Measurements from ENCODE around the gene ZNF786.

Gene ZNF786, protein sequence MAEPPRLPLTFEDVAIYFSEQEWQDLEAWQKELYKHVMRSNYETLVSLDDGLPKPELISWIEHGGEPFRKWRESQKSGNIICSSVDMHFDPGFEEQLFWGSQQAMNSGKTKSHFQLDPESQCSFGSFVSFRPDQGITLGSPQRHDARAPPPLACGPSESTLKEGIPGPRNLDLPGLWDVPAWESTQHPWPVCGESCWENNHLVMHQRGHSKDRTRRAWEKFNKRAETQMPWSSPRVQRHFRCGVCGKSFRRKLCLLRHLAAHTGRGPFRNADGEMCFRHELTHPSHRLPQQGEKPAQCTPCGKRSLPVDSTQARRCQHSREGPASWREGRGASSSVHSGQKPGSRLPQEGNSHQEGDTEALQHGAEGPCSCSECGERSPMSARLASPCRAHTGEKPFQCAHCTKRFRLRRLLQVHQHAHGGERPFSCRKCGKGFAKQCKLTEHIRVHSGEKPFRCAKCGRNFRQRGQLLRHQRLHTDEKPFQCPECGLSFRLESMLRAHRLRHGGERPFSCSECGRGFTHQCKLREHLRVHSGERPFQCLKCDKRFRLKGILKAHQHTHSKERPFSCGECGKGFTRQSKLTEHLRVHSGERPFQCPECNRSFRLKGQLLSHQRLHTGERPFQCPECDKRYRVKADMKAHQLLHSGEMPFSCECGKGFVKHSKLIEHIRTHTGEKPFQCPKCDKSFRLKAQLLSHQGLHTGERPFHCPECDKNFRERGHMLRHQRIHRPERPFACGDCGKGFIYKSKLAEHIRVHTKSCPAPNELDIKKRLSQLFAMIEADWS

DNA sequence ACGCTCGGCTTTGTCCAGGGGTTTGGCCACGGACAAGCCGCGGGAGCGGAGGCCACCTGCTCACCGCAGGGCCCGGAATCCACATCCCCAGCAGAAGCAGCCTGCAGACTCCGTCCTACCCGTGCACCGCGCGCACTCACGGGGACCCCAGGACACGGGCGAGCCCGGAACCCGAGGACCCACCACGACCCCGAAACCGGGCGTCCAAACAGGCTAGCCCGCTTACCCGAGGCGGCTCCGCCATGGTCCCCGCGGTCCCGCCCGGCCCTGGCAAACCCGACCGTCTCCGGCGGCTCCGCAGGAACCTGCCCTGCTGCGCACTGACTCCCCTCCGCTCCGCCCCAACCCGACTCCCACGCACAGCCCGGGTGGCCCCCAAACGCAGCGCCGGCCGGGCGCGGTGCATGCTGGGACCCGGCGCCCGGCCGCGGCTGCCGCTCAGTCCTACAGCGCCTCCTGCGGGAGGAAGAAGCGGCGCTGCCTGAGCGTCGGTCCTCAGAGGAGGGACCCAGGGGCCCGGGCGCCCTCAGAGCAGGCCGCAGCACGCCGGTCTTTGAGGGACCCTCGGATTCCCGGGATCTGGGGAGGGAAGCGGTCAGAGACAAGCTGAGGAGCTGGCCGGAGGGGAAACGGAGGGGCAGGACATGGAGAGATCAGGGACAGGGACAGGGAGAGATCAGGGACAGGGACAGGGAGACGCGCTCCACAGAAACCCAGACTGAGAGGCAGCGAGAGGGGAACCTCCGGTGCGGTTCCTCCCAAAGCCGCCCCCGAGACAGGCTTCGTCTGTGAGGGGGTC, at the start of gene ZNF786:
ZNF786 (minus strand) TSS at position 322 of the 799 bp plus-strand sequence; CDS start at position 244, 78 bp downstream.
- H3K36me3 Mint-ChIP-seq (ENCODE audit: low read depth), result peaks cover 28% of the 10 kb centered on the region
- H3K4me3 Mint-ChIP-seq, result peak within 1 kb of the TSS; percentile 97

DNA sequence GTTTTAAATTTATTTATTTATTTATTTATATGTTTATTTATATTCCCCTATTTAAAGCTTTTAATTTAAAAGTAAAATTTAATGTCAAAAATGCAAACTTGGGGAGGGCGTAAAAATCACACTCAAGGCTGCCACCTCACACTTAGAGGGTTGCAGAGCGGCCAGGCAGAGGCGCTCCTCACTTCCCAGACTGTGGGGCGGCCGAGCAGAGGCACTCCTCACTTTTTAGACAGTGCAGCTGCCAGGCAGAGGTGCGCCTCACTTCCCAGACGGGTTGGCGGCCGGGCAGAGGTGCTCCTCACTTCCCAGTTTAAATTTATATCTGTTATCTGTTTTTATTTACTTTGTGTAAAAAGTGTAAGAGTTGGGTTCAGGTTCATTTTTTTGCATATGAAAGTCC, 45.6 kb upstream of the ZNF786 start:
- Mint-ChIP-seq H3K9me3 (peaks cover 2% of the 10 kb centered on the region), H3K4me1 (ENCODE audit: low read depth) (no peaks in the 10 kb centered on the region), H3K36me3 (ENCODE audit: low read depth) (peaks cover 42% of the 10 kb centered on the region), H3K27me3 (no peaks in the 10 kb centered on the region), H3K27ac (no peak overlapping the region), H3K4me3 (no peak overlapping the region)
- DNase-seq, result no peak

More for the DNA sequence above, at the start of gene ZNF786:
- Mint-ChIP-seq H3K9me3 (no peaks in the 10 kb centered on the region), H3K27me3 (no peaks in the 10 kb centered on the region), H3K27ac (peak within 1 kb of the TSS; percentile 100), H3K4me1 (ENCODE audit: low read depth) (peaks cover 26% of the 10 kb centered on the region)
- peak; percentile 97 for DNase-seq

DNA sequence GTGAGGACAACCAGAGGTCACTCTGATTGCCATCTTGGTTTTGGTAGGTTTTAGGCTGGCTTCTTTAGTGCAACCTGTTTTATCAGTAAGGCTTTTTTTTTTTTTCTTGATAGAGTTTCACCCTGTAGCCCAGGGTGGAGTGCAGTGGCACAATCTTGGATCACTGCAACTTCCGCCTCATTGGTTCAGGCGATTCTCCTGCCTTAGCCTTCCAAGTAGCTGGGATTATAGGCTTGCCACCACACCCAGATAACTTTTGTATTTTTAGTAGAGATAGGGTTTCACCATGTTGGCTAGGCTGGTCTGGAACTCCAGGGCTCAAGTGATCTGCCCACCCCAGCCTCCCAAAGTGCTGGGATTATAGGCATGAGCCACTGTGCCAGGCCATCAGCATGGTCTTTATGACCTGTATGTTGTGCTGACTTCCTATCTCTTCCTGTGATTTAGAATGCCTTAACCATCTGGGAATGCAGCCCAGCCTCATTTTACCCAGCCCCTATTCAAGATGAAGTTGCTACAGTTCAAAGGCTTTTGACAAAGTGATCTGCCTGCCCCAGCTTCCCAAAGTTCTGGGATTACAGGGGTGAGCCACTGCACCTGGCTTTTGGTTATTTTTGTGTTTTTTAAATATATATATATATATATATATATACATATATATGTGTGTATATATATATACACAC, 42.7 kb upstream of the ZNF786 start:
- no peak for DNase-seq
- Mint-ChIP-seq H3K9me3 (peaks cover 9% of the 10 kb centered on the region), H3K27ac (no peak overlapping the region), H3K36me3 (ENCODE audit: low read depth) (peaks cover 64% of the 10 kb centered on the region), H3K4me1 (ENCODE audit: low read depth) (peaks cover 3% of the 10 kb centered on the region), H3K4me3 (no peak overlapping the region), H3K27me3 (no peaks in the 10 kb centered on the region)

DNA sequence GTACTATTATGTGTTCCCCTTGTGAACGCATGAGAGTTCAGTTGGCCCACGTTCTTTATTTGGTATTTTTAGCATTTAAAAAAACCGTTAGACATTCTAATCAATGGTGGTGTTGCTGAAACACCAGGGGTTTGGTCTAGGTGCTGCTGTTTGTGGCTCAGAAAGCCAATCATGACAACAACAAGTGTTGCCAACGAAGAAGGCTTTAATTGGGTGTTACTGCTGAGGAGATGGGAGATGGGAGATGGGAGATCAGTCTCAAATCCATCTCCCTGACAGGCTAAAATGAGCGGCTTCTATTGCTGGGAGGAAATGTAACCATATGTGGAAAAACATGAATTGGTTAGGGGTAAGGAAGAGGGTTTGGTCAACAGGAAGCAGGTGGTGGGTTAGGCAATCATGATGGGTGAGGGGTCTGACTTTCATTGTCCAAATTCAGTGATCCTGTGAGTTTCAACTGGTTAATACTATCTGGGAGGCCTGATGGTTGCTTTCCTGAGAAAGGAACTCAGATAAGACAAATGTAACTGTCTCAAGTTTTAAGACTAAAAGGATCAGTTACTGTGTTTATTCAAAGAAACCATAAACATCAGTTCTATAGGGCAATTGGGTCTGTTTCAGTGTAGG, 40.2 kb upstream of the ZNF786 start:
- H3K9me3 Mint-ChIP-seq, result peaks cover 9% of the 10 kb centered on the region
- H3K4me3 Mint-ChIP-seq, result no peak overlapping the region
- peaks cover 13% of the 10 kb centered on the region for H3K4me1 Mint-ChIP-seq (ENCODE audit: low read depth)
- no peak for DNase-seq
- H3K27me3 Mint-ChIP-seq, result no peaks in the 10 kb centered on the region
- H3K36me3 Mint-ChIP-seq (ENCODE audit: low read depth), result peaks cover 77% of the 10 kb centered on the region
- H3K27ac Mint-ChIP-seq, result no peak overlapping the region

DNA sequence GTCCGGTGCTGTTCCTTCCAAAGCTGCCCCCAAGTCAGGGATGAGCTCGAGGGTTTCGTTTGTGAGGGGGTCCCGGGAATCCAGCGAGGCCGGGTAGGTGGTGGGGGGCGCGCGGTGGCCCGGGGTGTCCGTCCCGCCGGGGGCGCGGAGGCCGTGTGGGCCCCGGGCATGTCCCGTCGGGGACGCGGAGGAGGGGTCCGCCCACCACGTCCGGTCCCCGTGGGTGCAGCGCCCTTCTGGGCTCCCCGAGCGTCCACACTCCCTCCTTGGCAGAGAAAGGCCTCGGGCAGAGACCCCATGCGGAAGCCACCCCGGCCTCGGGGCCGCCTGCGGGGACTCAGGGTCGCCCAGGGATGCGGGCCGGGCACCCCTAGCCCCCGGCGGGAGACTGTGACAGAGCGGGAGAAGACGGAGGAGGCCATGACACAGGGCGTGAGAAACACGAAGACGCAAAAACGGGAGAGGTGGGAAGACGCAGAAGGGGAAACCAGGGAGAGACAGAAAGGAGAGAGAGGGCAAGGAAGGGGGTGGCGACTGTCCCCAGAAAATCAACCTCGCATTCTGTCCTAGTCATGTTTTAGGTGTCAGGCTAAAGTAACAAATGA, 36.2 kb upstream of the ZNF786 start:
- Mint-ChIP-seq H3K4me1 (ENCODE audit: low read depth) (peaks cover 24% of the 10 kb centered on the region), H3K36me3 (ENCODE audit: low read depth) (peaks cover 62% of the 10 kb centered on the region), H3K4me3 (peak overlapping the region; percentile 93), H3K9me3 (peaks cover 9% of the 10 kb centered on the region), H3K27ac (peak overlapping the region; percentile 100), H3K27me3 (no peaks in the 10 kb centered on the region)
- DNase-seq, result peak; percentile 87

DNA sequence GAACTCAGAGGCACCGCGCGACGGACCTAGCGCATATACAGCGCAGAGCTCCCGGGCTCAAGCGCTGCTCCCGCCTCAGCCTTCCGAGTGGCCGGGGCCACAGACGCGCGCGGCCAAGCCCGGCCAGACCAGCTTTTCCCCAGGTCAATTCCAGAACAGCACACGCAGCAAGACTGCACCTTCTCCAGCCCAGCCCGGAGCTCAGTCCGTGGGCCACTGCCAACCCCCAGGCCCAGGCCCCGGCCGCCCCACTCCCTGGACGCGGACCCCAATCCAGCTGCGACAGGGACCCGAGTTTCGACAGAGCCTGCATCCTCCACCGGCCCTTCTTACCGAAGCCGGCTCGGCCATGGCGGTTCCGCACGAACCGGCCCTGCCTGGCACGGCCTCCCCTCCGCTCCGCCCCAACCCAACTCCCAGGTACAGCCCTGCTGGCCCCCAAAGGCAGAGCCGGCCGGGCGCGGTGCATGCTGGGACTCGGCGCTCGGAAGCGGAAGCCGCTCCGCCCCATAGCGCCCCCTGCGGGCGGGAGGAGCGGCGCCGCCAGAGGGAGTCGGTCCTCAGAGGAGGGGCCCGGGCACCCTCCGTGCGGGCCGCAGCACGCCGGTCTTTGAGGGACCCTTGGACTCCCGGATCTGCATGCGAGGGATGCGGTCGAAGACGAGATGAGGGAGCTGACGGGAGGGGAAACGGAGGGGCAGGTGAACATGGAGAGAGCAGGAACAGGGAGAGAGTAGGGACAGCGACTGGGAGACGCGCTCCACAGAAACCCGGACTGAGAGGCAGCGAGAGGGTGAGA, 35.5 kb upstream of the ZNF786 start, which contains the start of gene ZNF425:
ZNF425 (minus strand) TSS at position 462 of the 799 bp plus-strand sequence; CDS start at position 351, 111 bp downstream.
- Mint-ChIP-seq H3K27me3 (no peaks in the 10 kb centered on the region), H3K4me3 (peak within 1 kb of the TSS; percentile 93), H3K27ac (peak within 1 kb of the TSS; percentile 100), H3K9me3 (peaks cover 7% of the 10 kb centered on the region), H3K4me1 (ENCODE audit: low read depth) (peaks cover 24% of the 10 kb centered on the region), H3K36me3 (ENCODE audit: low read depth) (peaks cover 55% of the 10 kb centered on the region)
- DNase-seq, result peak; percentile 98

DNA sequence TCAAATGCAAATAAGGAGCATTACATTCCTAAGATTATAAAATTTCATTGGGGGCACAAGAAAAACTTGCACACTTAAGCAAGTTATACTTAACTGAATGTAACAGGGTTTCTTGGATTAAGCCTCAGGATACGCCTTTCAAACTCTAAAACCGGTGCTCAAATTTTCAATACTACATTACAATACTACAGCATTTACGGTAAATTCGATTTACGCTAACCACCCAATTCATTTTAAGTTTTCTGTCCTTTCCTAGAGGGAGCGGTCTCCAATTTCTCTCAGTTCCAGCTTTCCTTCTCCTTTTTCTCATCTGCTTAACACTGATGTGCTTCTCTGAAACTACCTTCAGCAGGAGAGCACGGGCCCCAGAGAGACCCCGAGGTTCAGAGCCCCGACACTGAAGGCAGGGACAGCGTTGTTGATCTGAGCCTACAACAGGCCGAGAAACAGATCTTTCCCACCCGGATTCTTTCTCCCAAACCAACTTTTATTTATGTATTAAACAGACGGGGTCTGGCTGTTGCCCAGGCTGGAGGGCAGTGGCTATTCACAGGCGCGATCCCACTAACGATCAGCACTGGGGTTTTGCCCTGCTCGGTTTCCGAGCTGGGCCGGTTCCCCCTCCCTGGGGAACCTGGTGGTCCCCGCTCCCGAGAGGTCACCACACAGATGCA, 34.8 kb upstream of the ZNF786 start:
- no peaks in the 10 kb centered on the region for H3K9me3 Mint-ChIP-seq
- peak overlapping the region; percentile 100 for H3K27ac Mint-ChIP-seq
- H3K4me1 Mint-ChIP-seq (ENCODE audit: low read depth), result peaks cover 24% of the 10 kb centered on the region
- no peak for DNase-seq
- peak overlapping the region; percentile 93 for H3K4me3 Mint-ChIP-seq
- no peaks in the 10 kb centered on the region for H3K27me3 Mint-ChIP-seq
- peaks cover 48% of the 10 kb centered on the region for H3K36me3 Mint-ChIP-seq (ENCODE audit: low read depth)

DNA sequence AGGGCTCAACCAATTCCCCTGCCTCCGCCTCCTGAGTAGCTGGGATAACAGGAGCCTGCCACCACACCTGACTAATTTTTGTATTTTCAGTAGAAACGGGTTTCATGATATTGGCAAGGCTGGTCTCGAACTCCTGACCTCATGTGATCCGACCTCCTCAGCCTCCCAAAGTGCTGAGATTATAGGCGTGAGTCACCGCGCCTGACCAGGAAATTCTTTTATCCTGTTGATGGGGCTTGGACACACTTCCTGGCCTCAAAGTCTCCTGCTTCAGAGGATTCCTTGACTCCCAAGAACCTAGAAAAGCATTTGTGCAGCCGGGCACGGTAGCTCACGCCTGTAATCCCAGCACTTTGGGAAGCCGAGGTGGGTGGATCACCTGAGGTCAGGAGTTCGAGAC, 19.5 kb upstream of the ZNF786 start:
- no peak for DNase-seq

DNA sequence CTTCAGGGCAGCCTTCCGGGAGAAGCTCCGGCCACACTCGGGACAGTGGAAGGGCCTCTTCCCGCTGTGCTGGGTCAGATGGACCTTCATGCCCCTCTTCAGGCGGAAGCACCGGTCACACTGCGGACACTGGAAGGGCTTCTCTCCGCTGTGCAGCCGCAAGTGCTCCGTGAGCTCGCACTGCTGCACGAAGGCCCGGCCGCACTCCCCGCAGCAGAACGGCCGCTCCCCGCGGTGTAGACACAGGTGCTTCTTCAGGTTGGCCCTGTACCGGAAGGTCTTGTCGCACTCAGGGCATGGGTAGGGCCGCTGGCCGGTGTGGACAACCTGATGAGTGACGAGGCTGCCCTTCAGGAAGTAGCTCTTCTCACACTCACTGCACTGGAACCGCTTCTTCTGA, 14.2 kb upstream of the ZNF786 start:
- Mint-ChIP-seq H3K27me3 (no peaks in the 10 kb centered on the region), H3K4me3 (no peak overlapping the region), H3K9me3 (no peaks in the 10 kb centered on the region), H3K36me3 (ENCODE audit: low read depth) (no peaks in the 10 kb centered on the region), H3K27ac (no peak overlapping the region), H3K4me1 (ENCODE audit: low read depth) (peaks cover 2% of the 10 kb centered on the region)
- no peak for DNase-seq

More for the DNA sequence above, 19.5 kb upstream of the ZNF786 start:
- H3K27me3 Mint-ChIP-seq, result no peaks in the 10 kb centered on the region
- H3K4me1 Mint-ChIP-seq (ENCODE audit: low read depth), result no peaks in the 10 kb centered on the region
- H3K4me3 Mint-ChIP-seq, result no peak overlapping the region
- H3K27ac Mint-ChIP-seq, result no peak overlapping the region
- H3K9me3 Mint-ChIP-seq, result no peaks in the 10 kb centered on the region
- no peaks in the 10 kb centered on the region for H3K36me3 Mint-ChIP-seq (ENCODE audit: low read depth)

DNA sequence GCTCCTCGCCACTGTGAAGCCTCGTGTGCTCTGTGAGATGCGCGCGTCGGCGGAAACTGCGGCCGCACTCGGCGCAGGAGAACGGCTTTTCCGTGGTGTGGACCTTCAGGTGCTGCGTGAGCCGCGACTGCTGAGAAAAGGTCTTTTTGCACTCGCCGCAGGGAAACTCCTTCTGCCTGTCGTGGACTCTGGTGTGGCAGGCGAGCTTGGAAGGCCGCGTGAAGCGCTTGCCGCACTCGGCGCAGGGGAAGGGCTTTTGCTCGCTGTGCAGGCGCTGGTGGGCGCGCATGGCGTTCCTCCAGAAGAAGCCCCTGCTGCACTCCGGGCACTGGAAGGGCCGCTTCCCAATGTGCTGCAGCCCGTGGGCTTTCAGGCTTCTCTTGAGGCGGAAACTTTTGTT, 13.7 kb upstream of the ZNF786 start:
- H3K9me3 Mint-ChIP-seq, result no peaks in the 10 kb centered on the region
- no peak overlapping the region for H3K27ac Mint-ChIP-seq
- no peaks in the 10 kb centered on the region for H3K27me3 Mint-ChIP-seq
- peaks cover 2% of the 10 kb centered on the region for H3K4me1 Mint-ChIP-seq (ENCODE audit: low read depth)
- no peak for DNase-seq
- H3K4me3 Mint-ChIP-seq, result no peak overlapping the region
- H3K36me3 Mint-ChIP-seq (ENCODE audit: low read depth), result no peaks in the 10 kb centered on the region

DNA sequence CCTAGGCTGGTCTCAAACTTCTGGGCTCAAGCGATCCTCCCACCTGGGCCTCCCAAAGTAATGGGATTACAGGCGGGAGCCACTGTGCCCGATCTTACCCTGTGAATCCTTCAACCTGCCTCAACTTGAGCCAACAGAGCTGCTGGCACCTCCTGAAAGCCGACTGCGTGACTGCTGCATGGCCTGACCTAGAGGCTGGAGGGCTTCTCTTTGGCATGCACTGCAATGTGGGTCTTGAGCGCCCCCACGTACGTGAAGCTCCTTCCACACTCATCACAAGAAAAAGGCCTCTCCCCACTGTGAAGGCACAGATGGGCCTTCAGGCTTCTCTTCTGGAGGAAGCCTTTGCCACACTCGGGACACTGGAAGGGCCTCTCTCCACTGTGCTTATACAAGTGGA, 12.9 kb upstream of the ZNF786 start:
- Mint-ChIP-seq H3K27me3 (no peaks in the 10 kb centered on the region), H3K4me3 (no peak overlapping the region), H3K27ac (no peak overlapping the region), H3K36me3 (ENCODE audit: low read depth) (no peaks in the 10 kb centered on the region), H3K4me1 (ENCODE audit: low read depth) (peaks cover 2% of the 10 kb centered on the region), H3K9me3 (no peaks in the 10 kb centered on the region)
- no peak for DNase-seq

DNA sequence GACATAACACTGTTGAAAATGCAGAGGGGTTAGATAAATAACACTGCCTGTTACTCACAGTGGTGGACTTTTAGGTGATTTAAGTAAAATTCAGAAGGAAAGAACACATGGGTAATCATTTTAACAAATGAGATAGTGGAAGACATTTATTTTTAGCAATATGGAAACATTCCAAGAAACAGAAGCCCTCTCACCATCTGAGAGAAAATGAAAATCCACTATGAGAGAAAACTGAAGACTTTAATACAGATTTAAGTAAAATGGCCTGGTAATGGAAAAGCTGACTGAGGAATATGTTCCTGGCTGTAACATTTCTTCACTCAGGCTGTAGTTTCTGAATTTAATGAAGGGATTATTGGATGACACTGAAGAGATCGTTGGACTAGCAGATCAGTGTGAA, 12.1 kb upstream of the ZNF786 start:
- Mint-ChIP-seq H3K27ac (no peak overlapping the region), H3K4me1 (ENCODE audit: low read depth) (peaks cover 2% of the 10 kb centered on the region), H3K4me3 (no peak overlapping the region), H3K36me3 (ENCODE audit: low read depth) (no peaks in the 10 kb centered on the region), H3K27me3 (no peaks in the 10 kb centered on the region), H3K9me3 (no peaks in the 10 kb centered on the region)
- no peak for DNase-seq

Measured in activated T-cell treated with anti-CD3 and anti-CD28 coated beads, Interleukin-2, amount 50 U/mL, for 24 hours (primary cell).